Erythroblast (primary cell): ENCODE results near the gene METTL21C.

Experiments
- GATA1 ChIP-seq: IDR thresholded peaks from 2 replicates; pipeline ENCODE4 v1.6.1; 2011; ENCODE audit warnings: low read depth, mild to moderate bottlenecking, control low read depth, low read length, moderate library complexity
- POLR2A ChIP-seq: IDR thresholded peaks from 2 replicates; pipeline ENCODE4 v1.6.1; 2011; ENCODE audit warnings: mild to moderate bottlenecking, low read length

DNA sequence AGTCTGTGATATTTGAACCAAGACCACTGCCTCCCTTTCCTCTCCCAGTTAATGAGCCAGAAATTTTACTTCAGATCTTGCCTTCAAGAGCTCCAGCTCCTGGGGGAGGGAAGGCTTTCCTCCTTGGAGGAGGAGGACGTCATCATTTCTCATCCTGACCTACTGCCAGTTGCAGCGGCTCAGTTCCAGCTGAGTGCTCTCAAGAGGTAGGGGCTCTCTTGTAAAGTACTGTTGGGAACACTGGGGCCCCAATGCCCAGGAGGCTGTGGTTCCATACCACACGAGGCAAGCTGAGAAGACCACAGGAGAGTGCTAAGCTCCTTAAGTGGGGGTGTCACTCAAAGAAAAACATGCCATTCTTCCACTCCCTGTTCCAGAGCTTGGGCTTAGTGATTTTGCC lies 36.2 kb downstream of the METTL21C start:
- TF ChIP-seq POLR2A, result no peak
- no peak for TF ChIP-seq GATA1
